Stimulated activated CD4-positive, alpha-beta T cell treated with anti-CD3 and anti-CD28 coated beads, TNF-alpha, amount 100 ng/mL, for 48 hours (primary cell): ENCODE measurements around the gene MIPEP.

ENCODE experiments used
- DNase-seq, 3 donors: peaks; one replicate each; pipeline ENCODE4 v3.0.0-alpha.2; 2020; ENCODE audit warnings: low read depth in 3 of 3

MIPEP gene

DNA sequence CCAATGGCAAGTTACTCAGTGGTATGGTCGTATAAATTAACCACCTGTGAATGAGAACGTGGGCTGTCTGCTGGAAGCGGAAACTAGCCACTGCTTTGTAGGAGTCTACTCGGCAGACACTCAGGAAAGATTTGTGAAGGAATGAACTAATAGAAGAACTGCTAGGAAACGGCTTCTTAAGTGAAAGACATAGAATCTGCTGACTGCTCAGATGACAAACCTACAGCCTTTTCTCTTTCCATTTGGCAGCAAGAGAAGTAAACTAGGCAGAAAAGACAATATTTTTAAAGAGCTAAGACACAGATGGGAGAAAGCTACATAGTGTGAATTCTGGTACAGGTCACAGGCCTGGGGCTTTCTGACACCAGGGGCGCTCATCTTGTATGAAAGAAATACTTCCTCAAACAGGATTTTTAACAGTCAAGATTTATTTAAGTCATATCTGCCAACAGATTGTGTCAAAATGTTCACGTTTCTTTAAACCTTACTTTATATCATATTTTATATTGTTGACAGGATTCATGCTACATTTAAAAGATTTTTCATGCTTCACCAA is 78.4 kb downstream of the MIPEP start:
- DNase-seq, result no peak

DNA sequence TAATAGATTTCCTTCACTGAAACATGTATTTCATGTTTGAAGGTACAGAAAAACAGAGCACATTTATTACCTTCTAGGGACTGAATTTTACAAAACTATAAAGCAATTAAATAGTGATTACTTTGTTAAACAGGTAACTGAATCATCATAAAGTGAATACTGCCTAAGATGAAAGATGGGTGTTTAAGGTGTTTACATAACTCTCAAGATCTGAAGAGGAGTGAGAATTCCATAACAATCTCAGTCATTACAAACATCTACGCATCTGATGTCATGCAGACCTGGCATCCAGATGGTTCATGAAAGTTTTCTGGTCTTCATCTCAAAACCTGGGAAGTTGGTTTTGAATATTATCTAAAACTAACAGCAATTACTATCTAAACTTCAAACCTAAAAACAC is 80.4 kb downstream of the MIPEP start:
- DNase-seq, result no peak

DNA sequence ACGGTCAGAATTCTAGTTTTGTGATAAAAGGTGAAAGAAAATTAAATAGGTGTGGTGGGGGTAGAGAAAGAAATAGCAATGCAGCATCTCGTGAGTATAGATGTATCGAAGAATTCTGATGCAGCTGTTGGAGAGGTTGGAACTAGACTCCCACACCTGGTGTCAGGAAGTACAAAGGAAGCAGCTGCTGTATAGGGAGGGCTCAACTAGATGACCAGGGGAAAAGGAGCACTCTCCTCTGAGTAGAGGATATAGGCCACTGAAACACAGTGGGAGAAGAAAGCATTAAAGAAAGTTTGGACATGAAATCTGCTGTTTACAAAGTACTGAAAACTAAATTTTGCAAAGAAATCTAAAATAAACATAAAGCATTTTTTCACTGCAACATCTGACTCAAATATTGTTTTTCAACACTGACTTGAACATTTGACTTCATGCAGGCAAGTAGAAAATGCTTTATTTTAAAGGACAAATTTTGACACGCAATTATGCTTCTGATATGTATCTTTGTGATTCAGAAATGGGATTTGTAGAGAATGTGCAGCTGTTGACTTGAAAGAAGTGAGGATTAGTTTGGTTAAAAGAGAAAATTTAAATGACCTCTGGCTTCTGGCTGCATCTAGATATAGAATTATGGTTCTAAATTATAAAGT is 82.2 kb downstream of the MIPEP start:
- no peak for DNase-seq

DNA sequence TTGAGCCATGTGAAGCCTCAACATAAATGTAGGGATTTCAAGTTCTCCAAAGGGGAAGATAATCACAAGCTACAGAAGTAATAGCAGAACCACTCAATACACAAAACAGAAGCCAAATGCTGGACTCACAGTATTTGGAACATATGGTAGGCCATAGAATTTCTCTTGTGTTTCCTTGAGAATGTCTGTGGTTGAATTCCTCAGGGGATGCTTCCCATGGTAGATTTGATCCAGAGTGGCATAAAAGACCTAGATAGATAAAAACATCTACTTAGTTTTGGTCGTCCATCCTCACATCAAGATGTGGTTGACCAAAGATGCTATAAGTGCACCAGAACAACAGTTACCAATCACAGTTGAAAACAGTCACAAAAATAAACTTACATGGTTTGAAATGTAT is 83.4 kb downstream of the MIPEP start:
- DNase-seq, result no peak

DNA sequence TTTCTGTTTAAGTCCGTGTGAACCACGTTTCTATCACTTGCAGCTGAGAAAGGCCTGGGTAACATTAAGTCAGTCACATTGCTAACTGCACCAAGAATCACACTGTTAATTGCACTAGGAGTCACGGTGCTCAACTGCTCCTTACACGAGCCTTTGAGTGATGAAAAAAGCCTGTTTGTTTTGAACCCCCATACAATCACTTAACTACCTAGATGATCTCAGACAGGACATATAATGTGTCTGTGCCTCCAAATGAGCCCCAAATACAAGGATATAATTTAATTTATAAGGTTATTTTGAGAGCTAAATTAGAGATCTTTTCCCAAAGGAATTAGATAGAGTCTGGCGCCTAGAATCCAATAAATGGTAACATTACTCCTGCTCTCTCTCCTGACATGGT is 84.1 kb downstream of the MIPEP start:
- DNase-seq, result no peak

DNA sequence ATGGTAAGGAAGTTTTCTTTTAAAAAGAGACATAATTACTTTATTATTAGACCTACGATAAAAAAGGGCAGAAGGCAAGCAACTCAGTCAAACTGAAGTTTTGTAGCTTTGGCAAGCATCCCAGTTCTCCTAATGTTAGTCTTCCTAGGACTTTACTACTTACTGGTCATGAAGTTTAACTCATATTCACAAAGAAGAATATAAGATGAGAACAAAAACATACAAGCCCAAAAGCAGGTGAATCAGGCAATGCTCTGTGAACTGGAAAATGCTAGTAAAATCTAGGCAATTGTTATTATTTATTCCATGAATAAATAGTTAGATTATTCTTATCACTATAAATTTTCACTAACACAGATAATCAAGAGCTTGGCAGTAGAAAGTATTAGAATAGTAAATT is 85.0 kb downstream of the MIPEP start:
- DNase-seq, result no peak

DNA sequence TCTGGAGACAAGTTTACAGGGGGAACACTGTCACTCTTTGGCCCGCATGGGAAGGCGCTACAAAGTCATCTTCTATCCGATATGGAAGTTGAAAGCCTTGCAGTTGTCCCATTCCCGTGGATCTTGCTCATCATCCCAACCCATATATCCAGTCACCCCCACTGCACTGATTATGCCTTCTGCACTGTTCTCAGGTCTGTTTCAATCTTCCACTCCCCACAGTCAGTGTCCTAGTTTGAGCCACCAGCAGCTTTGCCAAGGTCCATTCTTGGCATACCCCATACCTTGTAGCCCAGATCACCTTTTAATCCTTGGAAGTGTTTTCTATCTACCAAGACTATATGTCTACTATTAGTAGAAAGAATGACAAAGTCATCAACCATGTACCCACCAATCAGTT is 88.1 kb downstream of the MIPEP start:
- DNase-seq, result no peak

DNA sequence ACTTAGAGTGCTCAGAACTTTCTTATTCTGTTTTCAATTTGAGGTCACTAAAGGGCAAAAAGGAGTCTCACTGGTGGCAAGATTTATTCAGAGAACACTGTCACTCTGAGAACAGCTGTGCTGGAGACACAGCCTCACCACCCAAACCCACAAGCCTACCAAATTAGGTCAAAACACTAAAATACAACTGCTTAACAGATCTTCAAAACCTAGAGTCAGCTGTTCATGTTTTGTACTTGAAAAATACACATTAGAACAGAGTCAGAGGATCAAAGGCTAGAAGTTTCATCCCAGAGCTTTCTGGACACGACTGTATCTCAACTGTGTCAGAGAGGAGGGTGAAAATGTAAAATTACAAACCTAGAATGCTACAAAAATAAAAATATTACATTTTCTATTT is 89.3 kb downstream of the MIPEP start:
- DNase-seq, result no peak

DNA sequence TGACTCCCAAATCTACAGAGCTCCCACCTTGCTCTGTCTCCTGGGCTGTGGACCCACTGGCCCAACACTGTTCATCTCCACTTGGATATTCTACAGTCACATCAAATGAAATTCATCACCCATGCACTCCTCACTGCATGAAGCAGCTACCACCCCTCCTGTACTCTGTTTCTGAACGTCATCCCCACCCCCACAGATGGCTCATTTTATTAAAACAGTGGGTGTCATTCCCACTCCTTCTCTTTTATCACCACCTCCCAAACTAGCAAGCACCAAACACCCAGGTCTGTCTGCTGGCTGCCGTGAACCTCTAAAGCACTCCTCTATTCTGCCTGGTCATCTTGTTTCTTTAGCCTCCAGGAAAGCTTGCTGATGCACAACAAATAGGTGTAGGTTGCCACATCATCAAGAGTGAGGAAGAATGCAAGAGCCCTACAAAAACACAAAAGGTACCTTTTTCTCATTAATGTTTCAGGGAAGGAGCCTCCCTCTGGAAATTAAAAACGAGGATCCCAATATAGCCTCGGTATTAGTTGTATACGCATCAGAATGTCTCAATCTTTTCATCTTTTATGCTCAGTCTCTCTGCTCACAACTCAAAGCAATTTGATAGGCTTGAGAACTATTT is 91.8 kb downstream of the MIPEP start:
- DNase-seq, result no peak

DNA sequence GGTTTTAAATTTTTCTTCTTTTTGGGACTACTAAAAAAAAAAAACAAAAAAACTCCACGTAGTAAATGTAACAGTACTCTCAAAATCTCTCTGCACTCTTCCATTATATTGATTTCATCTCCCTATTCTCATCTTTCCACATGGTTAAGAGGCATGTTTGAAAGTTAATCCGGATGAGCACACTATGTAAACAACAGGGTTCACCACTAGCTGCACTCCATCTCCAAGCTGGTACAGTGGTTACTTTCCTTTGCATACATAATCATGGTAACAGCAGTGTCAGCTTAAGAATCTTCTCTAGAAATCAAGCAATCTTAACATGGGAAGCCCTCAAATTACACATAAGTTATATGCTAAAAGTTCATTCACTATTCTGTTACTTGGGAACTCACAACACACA is 92.6 kb downstream of the MIPEP start:
- no peak for DNase-seq

DNA sequence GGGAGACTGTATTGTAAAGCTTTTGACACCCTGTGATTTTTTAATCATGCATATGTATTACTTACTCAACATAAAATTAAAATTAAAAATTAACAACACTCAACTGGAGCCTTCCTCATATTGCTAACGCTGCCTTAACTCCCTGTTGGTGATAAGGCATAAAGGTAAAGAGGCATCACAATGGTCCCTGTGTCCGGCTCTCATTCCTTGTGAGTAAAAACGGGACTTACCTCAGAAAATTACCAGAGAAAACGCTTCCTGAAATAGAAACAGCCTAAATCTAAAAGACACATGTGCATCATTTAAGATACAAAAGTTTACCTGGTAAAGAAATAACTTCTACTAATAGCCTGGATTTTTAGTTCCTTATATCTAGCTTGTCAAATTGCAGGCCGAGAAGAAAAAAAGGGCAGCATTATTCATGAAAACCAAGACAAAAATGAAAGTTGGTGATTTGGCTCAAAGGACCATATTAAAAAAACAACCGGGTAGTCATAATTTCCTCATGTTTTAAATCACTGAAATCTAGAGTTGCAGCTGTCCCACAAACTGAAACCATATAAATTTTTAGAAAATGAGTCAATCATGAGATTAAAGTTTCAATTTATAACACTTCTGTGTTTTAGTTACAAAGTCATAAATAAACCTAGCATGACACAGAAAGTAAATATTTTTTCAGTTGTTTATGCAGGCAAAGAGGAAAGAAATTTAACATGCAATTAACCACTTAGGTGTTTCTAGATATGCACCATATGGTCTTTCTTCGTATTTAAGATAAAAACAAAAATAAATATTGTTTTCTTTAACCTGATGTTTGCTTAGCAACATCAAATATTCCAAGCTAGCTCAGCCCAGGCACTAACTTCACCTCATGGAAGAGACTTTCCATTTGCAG is 94.7 kb downstream of the MIPEP start:
- DNase-seq, result no peak

DNA sequence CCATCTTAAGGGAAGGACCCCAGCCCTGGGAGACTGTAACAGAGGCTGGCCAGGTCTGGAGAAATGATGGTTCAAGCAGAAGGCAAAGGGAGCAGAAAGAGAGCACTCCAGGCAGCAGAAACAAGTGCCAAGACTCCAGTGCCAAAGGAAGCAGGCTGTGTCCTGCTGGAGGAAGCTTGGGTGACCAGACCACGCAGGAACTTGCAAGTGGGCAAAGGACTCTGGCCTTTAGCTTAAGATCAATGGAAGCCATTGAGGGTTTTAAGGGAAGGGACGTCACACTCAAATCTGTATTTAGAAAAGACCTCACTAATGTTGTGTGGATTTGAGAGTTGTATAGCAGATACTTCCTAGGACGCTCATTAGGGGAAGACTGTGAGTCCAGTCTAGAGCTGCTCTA is 95.5 kb downstream of the MIPEP start:
- DNase-seq, result no peak

DNA sequence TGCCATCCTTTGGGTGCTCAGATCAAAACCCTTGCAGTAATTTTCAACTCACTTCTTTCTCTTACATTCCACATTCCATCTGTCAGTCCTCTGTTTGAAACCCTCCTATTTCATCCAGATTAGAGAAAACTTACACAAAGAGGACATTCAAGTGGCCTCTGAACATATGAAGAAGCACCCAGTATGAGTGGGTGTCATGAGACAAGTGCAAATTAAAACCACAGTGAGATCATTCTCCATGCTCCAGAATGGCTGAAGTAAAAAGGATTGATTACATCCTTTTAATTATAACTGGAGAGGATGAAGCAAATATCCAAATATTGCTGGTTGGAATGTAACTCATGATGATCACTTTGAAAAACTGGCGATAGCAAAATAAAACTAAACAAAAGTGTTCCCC is 96.5 kb downstream of the MIPEP start:
- DNase-seq, result no peak

DNA sequence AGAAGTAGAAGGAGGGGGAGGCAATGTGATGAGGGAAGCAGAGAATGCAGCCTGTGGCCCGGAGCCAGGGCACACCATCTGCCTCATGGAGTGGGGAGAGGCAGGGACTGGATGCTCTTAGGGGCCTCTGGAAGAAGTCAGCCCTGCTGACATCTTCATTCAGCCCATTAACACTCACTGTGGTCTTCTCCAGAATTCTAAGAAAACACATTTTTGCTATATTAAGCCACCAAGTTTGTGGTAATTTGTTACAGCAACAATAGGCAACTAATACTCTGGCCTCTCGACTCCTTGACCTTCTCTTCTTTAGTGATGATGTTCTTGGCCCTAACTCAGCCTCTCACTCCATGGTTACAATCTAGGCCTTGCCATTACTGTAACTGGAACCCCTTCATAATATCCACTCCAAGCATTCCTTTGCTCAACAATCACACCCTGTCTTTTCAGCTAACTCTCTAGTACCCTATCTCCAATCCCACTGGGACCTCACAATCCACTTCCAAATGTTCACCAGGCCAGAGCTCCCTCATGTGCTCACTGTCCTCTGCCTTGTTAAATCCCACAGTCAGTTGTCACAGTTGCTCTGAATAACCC is 98.5 kb downstream of the MIPEP start:
- no peak for DNase-seq

DNA sequence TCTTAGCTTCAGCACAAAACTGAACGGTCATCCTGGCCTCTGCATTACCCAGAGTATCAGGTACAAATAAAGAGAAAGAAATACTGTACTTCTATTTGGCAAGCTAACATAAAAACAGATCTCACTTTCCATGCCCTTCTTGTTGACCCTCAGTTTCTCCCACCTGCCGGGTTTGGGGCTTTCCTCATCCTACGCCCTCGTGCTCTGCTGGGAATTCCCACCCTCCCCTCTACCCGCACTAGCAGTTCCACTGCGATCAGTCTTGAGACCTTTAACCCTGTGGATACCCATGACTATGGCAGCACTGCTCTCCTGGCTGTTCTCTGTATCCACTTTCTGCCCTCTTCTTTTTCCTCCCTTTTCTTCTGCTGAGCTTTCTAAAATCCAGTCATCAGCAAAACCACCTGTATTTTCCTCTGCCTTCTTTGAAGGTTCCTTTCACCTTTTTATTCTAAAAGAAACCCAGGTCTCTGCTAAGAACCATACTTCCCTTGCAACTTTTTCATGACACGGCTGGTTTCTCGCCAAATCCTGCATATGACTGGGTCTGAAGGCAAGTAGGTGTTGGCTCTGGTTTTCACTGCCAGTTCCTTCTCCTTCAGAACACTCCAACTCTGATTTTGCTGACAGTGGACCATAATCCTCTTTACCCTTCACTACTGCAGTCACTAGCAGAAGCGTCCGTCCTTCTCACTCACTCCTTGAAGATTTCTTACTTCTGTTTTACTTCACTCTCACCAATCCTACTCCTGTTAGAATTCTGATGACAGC is 99.4 kb downstream of the MIPEP start:
- DNase-seq, result no peak

DNA sequence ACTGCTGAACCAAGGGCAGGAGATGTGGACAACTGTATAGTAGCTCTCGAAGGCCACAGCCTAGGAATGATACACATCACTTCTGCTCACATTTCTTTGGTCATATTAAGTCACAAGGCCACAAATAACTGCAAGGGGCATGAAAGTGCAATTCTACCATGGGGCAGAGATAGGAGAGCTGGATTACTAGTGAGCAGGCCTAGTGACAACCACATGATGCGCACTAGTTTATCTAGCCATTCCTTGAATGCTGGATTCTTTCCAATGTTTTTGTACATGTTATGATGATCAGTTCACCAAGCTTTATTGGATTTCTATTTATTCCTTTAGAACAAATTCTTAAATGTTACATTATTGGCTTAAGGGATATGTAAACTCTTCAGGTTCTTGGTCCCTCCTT is 100.7 kb downstream of the MIPEP start:
- DNase-seq, result no peak

DNA sequence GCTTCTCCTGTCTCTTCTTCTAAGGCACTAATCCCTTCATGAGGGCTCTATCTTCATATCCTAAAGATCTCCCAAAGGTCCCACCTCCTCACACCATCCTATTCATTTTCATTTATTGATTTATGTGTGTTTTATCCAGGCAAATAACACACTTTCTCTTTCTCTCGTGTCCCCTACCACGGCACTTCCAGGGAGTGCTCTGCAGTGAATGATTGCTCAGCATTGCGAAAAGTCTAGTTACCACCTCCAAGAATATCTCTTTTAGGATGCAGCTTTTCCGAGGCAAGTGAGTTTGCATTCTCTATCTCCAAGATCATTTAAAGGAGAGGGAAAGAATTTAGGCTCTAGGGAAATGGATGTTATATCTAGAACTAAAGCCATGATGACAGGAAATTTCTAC is 101.7 kb downstream of the MIPEP start:
- DNase-seq, result no peak

DNA sequence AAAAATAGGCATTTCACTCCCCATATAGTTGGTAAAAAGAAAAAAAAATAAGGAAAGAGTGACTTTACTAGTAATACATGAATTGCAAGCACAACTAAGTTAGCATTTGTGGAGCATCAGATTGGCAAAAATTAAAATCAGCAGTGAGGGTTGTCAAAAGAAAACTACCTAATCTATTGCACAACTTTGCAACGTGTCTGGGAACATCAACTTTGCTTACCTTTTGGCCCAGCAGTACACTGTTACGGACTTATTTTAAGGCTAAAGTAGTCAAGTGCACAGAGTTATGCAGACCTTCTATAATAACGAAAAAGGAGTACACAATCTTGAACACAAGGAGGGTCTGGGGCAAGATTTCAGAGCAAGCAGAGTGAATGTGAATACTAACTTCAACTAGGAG is 102.6 kb downstream of the MIPEP start:
- no peak for DNase-seq

DNA sequence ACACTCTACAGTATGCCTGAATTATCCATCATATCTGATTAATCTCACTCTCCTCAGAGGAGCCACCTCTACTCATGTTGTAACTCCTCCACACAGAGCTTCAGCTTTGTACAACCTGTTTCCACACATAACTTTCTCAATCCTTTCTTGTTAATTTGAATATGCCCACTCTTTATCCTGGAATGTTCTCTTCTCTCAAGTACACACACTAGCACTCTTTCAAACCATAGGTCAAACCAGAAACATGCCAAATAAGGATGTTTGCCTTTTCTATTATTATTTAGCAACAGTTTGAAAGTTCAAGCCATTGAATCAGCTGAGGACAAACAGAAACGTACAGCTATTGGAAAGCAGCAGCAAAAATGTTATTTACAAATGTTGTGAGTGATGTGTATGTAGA is 110.3 kb downstream of the MIPEP start:
- no peak for DNase-seq

DNA sequence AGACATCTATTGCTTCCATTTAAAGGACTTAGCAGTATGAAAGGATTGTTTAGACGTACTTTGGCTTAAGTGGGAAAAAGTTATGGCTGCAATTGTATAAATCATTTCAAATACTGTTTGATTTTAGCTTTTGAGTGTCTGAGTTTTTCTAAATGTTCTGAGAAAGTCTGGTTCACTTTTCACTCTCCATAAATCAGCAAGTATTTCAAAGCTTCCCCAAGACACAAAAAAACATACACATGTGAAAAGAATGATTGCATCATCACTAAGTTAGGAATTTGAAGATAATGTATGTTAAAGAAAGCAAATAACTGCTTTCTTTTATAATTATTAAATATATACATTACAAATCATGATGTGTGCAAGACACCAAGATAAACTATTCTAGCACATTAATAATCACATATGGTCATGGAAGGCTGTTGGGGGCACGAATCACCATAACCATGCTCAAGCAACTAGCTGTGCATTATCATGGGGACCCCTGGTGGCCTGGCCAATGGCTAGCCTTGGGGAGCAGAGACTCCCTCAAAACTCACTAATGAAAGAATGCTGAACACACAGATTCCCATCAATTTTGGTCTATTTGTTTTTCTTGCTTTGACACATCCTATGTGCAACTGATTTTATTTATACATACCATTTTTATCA is 111.1 kb downstream of the MIPEP start:
- no peak for DNase-seq

DNA sequence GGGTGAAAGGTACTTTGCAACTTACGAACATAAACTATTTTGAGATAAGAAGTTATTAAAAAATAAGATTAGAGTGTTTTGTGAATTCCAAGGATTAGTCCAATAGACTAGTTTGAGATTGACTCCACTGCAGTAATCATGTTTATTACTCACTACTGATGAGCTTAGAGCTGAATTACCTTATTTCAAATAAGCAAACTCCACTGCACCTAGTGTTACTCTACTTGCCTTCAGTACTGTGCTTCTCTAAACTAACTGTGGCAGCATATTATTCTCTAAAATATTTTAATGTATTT is 111.7 kb downstream of the MIPEP start:
- DNase-seq, result no peak
